Epithelial cell of proximal tubule (primary cell): ENCODE measurements around the gene MAP1B. TPM values are rescaled to one million over a fixed set of nuclear protein-coding genes. Genes with fewer than 3 reads are reported as not detected.

Source experiments
- DNase-seq: peaks from one replicate; pipeline ENCODE4 v3.0.0-alpha.2; 2011; ENCODE audit warnings: low read depth
- H3K4me3 ChIP-seq: 2 replicates; pipeline ENCODE4 v1.5.1; 2011; ENCODE audit warnings: low read depth, mild to moderate bottlenecking, low read length
- total RNA-seq: library from RNA; depleted of rRNA; stranded (reverse); fragments of >200 nt; gene quantifications from 2 replicates; pipeline ENCODE4 v1.2.3, GENCODE V29; 2015
- TF ChIP-seq, protein P1 (sequence below): conservative IDR thresholded peaks from 2 replicates; pipeline ENCODE4 v1.5.1; 2012; ENCODE audit warnings: low read depth, mild to moderate bottlenecking, low read length

Gene MAP1B
- total RNA-seq, 1 donor from 2014 or later = 305 TPM

DNA sequence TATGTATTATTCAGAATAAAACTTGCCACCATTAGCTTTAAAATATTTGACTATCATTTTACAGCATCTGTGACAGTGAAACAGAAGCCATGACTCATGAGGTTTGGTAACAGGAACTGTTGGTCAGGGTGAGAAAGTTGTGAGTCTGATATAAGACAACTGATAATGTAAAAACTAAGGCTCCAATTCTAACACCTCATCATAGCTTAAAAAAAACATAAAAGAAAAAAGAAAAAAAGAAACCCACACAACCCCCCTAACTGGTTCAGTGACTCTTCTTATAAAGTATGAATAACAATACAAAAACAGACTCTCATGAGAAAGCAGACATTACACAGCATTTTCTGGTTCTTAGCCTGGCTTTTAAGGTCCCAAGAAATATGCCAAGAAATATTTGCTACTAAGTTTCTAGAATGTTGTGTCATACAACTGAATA, 127.0 kb downstream of the MAP1B start:
- no peak for DNase-seq
- H3K4me3 ChIP-seq = no peak overlapping the region
- TF ChIP-seq, protein P1, sequence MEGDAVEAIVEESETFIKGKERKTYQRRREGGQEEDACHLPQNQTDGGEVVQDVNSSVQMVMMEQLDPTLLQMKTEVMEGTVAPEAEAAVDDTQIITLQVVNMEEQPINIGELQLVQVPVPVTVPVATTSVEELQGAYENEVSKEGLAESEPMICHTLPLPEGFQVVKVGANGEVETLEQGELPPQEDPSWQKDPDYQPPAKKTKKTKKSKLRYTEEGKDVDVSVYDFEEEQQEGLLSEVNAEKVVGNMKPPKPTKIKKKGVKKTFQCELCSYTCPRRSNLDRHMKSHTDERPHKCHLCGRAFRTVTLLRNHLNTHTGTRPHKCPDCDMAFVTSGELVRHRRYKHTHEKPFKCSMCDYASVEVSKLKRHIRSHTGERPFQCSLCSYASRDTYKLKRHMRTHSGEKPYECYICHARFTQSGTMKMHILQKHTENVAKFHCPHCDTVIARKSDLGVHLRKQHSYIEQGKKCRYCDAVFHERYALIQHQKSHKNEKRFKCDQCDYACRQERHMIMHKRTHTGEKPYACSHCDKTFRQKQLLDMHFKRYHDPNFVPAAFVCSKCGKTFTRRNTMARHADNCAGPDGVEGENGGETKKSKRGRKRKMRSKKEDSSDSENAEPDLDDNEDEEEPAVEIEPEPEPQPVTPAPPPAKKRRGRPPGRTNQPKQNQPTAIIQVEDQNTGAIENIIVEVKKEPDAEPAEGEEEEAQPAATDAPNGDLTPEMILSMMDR = no peak

DNA sequence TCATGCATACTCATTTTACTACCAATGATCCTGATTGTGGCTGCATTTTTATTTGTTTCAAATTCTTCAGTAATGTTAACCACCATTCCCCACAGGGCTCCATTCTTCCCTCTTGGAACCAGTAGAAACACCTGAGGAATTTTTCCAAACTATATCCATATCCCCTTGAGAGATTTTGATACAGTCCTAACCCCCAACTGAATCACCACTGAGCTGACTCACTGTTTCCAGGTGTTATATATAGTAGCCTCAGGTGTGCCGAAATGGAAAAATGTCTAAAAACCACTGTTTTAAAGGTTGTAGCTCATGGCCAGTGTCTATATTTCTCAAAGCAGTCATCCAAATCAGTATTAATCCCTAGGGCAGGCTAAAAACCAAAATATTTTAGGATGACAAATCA, 127.6 kb downstream of the MAP1B start:
- TF ChIP-seq, protein P1 = no peak
- no peak overlapping the region for H3K4me3 ChIP-seq
- DNase-seq = no peak

DNA sequence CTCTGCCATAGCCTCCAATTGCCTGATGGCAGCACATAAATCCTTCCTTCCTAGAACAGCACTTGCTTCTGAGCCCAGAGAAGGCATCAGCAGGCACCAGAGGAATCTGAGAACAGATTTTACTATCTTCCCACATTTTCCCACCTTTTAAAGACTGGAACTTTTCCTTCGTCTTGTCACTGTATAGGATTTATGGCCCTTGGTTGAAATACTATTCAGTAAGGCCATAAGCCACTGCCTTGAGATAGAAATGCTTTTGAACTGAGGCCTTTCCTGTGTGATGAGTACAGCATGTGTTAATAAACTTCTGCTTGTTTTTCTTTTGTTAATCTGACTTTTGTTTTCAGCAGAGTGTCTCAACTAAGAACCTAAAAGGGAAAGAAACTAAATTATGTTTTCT, 128.4 kb downstream of the MAP1B start:
- no peak for DNase-seq
- H3K4me3 ChIP-seq = no peak overlapping the region
- TF ChIP-seq, protein P1 = no peak

DNA sequence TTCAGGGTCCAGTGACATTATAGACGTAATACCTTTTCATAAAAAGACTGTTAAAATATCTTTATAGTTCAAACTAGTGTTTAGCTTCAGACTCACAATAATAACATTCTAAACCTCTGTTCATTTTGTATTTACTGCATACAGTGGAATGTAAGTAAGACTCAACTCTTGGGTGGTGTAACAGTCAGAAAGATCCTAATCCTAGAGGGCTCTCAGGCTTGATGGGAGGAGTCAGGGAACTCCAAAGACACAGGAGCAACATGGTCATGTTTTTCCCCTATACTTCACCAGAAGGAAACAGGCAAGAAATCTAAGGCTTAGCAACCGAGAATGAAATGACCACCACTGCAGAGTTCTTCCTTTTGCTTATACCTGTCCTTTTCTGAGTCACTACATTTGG, 130.1 kb downstream of the MAP1B start:
- TF ChIP-seq, protein P1 = no peak
- no peak for DNase-seq
- no peak overlapping the region for H3K4me3 ChIP-seq

DNA sequence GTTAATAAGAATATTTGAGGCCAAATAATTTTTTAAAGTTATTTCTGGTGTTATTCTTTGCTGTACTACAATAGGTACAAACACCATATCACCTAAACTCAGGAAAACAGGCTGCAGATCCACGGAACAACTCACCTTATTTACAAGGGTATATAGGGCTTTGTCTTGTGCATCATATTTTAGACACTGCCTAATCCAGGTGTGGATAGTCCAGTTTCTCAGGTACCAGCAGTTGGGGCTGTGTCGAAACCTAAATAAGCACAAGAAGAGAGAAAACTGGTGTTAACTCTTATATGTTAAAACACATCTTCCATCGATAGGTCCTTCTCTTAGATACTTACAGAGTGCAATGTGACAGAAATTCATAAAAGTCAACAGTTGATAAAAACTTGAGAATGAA, 130.6 kb downstream of the MAP1B start:
- TF ChIP-seq, protein P1 = no peak
- DNase-seq = no peak

DNA sequence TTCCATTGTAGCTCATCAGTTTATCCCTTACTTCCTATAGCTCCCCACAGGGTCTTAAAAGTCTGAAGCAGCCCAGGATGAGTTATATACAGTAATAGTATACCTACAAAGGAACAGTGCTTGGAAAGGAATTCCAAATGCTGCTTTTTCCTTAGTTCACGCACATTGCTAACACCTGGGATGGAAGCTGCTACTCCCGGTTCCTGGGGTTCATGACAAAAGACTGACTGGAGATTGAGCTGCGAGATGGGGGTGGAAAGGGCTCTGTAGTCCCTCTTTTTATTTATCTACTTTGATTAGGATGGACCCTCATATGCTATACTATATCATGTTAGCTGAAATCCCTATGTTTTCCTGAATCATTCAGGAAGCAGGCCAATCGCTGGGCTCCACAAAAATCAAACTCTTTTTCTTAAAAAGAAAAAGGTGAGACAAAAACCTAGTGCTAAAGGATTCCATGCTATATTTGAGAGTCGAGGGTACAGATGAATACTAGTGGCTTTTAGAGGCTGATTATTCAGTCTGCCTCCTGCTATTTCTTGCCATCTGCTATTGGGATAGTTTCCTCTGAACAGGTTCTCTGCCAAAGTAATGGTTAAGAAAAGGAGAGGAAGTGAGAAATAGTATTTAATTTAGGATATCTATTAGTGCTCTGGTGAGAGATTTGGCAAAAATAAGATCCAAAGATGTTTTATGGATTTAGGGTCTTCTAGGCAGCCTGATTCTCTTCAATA, 131.6 kb downstream of the MAP1B start:
- no peak overlapping the region for H3K4me3 ChIP-seq
- TF ChIP-seq, protein P1 = no peak
- DNase-seq = no peak

More for the DNA sequence above, 130.6 kb downstream of the MAP1B start:
- no peak overlapping the region for H3K4me3 ChIP-seq
